MM.1S (cell line): Measurements from ENCODE around the gene NCOA1.
"Not testable (repeated sequence)": the region's sequence is repeated elsewhere in the genome, so short reads cannot be mapped to it uniquely, and the experiment has no call there.

Experiments used
- EZH2 ChIP-seq: fragments of 300-600 bp; sonication (generic); optimal IDR thresholded peaks from 2 replicates; pipeline ENCODE3; 2017; ENCODE audit warnings: low read depth, mild to moderate bottlenecking, antibody characterized with exemption, low read length, mixed read lengths
- TF ChIP-seq, protein P1 (sequence below): fragments of 300-600 bp; sonication (generic); IDR thresholded peaks from 2 replicates; pipeline ENCODE4 v1.5.1; 2016; ENCODE audit warnings: antibody characterized with exemption, low read length, mixed read lengths

GRCh38 chr2:24678066-24678465 is 187.0 kb downstream of the NCOA1 start:
- TF ChIP-seq, protein P1, sequence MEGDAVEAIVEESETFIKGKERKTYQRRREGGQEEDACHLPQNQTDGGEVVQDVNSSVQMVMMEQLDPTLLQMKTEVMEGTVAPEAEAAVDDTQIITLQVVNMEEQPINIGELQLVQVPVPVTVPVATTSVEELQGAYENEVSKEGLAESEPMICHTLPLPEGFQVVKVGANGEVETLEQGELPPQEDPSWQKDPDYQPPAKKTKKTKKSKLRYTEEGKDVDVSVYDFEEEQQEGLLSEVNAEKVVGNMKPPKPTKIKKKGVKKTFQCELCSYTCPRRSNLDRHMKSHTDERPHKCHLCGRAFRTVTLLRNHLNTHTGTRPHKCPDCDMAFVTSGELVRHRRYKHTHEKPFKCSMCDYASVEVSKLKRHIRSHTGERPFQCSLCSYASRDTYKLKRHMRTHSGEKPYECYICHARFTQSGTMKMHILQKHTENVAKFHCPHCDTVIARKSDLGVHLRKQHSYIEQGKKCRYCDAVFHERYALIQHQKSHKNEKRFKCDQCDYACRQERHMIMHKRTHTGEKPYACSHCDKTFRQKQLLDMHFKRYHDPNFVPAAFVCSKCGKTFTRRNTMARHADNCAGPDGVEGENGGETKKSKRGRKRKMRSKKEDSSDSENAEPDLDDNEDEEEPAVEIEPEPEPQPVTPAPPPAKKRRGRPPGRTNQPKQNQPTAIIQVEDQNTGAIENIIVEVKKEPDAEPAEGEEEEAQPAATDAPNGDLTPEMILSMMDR: not testable (repeated sequence)
- not testable (repeated sequence) for TF ChIP-seq EZH2
